GM12875 (cell line): Measurements from ENCODE around the gene ANLN.
"Not testable (repeated sequence)": the region's sequence is repeated elsewhere in the genome, so short reads cannot be mapped to it uniquely, and the experiment has no call there.

Experiments used
- H3K4me3 ChIP-seq: one replicate; pipeline ENCODE4 v1.5.1; 2011; ENCODE audit warnings: low read depth, low read length, control low read depth
- CTCF ChIP-seq: IDR thresholded peaks from 2 replicates; pipeline ENCODE4 v1.5.1; 2011; ENCODE audit warnings: low read depth, mild to moderate bottlenecking, control low read depth, inconsistent platforms, low read length, moderate library complexity, borderline replicate concordance; ENCODE audit not compliant: insufficient read depth

ANLN gene

GRCh38 chr7:36491317-36491716, 101.7 kb downstream of the ANLN start:
- no peak for TF ChIP-seq CTCF
- no peak overlapping the region for H3K4me3 ChIP-seq

GRCh38 chr7:36496576-36496975, 106.9 kb downstream of the ANLN start:
- no peak for TF ChIP-seq CTCF
- no peak overlapping the region for H3K4me3 ChIP-seq

GRCh38 chr7:36497176-36497575, 107.5 kb downstream of the ANLN start:
- H3K4me3 ChIP-seq: not testable (repeated sequence)

DNA sequence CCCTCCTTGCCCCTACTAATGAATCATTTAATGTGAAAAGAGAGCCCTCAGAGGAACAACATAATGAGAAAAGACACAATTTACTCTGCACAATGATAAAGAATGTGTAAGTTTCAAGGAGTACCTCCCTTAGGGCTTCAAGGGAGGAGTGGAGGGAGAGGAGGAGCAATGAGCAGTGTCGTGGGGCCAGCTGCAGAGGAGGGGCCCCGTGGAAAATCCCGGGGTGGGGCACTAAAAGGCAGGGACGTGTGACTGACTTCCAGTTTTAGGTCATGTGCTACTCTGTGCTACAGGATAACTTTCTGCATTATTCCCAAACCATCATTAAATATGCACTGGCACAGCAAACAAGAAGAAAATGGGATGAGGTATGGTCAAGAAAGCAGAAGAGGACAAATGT, 108.1 kb downstream of the ANLN start:
- TF ChIP-seq CTCF: no peak

More for the DNA sequence above, 108.1 kb downstream of the ANLN start:
- no peak overlapping the region for H3K4me3 ChIP-seq
